Suprapubic skin (tissue), 4 donors: ENCODE results near the gene SLC39A6. TPM values are rescaled to one million over a fixed set of nuclear protein-coding genes. Genes with fewer than 3 reads are reported as not detected.

Source experiments
- DNase-seq, 2 donors: peaks; one replicate each; pipeline ENCODE4 v3.0.0-alpha.2; 2019; ENCODE audit warnings: low spot score in 2 of 2
- H3K27ac ChIP-seq: fragments of 200-600 bp; sonication (generic); one replicate; pipeline ENCODE4 v1.5.1; 2019
- H3K27me3 ChIP-seq: fragments of 200-600 bp; sonication (generic); one replicate; pipeline ENCODE4 v1.5.1; 2019
- H3K36me3 ChIP-seq: fragments of 200-600 bp; sonication (generic); one replicate; pipeline ENCODE4 v1.5.1; 2019
- H3K4me1 ChIP-seq: fragments of 200-600 bp; sonication (generic); one replicate; pipeline ENCODE4 v1.5.1; 2019
- H3K4me3 ChIP-seq: fragments of 200-600 bp; sonication (generic); one replicate; pipeline ENCODE4 v1.5.1; 2019; ENCODE audit warnings: mild to moderate bottlenecking
- H3K9me3 ChIP-seq: fragments of 200-600 bp; sonication (generic); one replicate; pipeline ENCODE4 v1.5.1; 2019
- CTCF ChIP-seq, 2 donors: fragments of 200-600 bp in 1 of 2; fragments of 450-650 bp in 1 of 2; sonication (generic) in 1 of 2; IDR thresholded peaks; one replicate each; pipeline ENCODE4 v1.5.1; 2016 to 2019; ENCODE audit warnings: antibody characterized with exemption in 2 of 2, mild to moderate bottlenecking in 1 of 2, moderate library complexity in 1 of 2
- EP300 ChIP-seq: sonication (generic); formaldehyde crosslinking; IDR thresholded peaks from one replicate; pipeline ENCODE4 v1.6.1; 2017; ENCODE audit warnings: antibody characterized with exemption
- POLR2A ChIP-seq, 2 donors: fragments of 450-650 bp; IDR thresholded peaks; one replicate each; pipeline ENCODE4 v1.6.1; 2017; ENCODE audit warnings: antibody characterized with exemption in 2 of 2, mild to moderate bottlenecking in 2 of 2, moderate library complexity in 2 of 2
- POLR2AphosphoS5 ChIP-seq, 3 donors: sonication (generic); formaldehyde crosslinking; IDR thresholded peaks; one replicate each; pipeline ENCODE4 v1.6.1; 2017; ENCODE audit warnings: antibody characterized with exemption in 3 of 3
- WGBS: methylation state at CpG from one replicate; pipeline ENCODE4 v1.1.5; 2018; 5-methylcytosine and 5-hydroxymethylcytosine counted together
- total RNA-seq, 4 donors: library from RNA; depleted of rRNA; stranded (reverse); fragments of >200 nt; gene quantifications; one replicate each; pipeline ENCODE4 v1.1.0, GENCODE V29; 2016

SLC39A6 gene
- total RNA-seq, 4 donors from 2014 or later = 44.3 to 107 (median 97.8) TPM

GRCh38 chr18:36130039-36130831 lies 1.1 kb upstream of the SLC39A6 start:
- WGBS = 4% methylated on average over 23 of the region's 30 CpGs
- no peak for DNase-seq
- TF ChIP-seq EP300 = no peak
- no peak for TF ChIP-seq POLR2AphosphoS5 (IDR thresholded peaks at IDR 0.05)
- Histone ChIP-seq H3K9me3 (no peaks in the 10 kb centered on the region), H3K27ac (peak overlapping the region; percentile 98), H3K4me1 (peaks cover 41% of the 10 kb centered on the region), H3K36me3 (peaks cover 6% of the 10 kb centered on the region), H3K4me3 (peak overlapping the region; percentile 79), H3K27me3 (no peaks in the 10 kb centered on the region)

- H3K4me1 ChIP-seq = peaks cover 41% of the 10 kb centered on the region
- H3K27ac ChIP-seq = peak overlapping the region; percentile 98
- TF ChIP-seq EP300 (no peak), CTCF (IDR thresholded peaks at IDR 0.05) (no peak), POLR2A (IDR thresholded peaks at IDR 0.05) (peak in 1 of 2 donors; percentile 30), POLR2AphosphoS5 (IDR thresholded peaks at IDR 0.05) (no peak)
- DNase-seq = peak; percentile 80 to 81
- H3K4me3 ChIP-seq = peak overlapping the region; percentile 79
- H3K36me3 ChIP-seq = peaks cover 4% of the 10 kb centered on the region
- WGBS = 0% methylated on average over 8 of the region's 37 CpGs
- no peaks in the 10 kb centered on the region for H3K9me3 ChIP-seq
- no peaks in the 10 kb centered on the region for H3K27me3 ChIP-seq
Observed at GRCh38 chr18:36128907-36129299, 237 bp downstream of the SLC39A6 start.

GRCh38 chr18:36128530-36128870 lies 640 bp downstream of the SLC39A6 start:
- 0% methylated on average over 12 of the region's 12 CpGs for WGBS
- peaks cover 5% of the 10 kb centered on the region for H3K36me3 ChIP-seq
- H3K9me3 ChIP-seq = no peaks in the 10 kb centered on the region
- H3K27me3 ChIP-seq = no peaks in the 10 kb centered on the region
- TF ChIP-seq POLR2AphosphoS5 (IDR thresholded peaks at IDR 0.05) = no peak
- no peak for TF ChIP-seq CTCF (IDR thresholded peaks at IDR 0.05)
- no peak for TF ChIP-seq EP300
- TF ChIP-seq POLR2A (IDR thresholded peaks at IDR 0.05) = no peak
- no peak overlapping the region for H3K27ac ChIP-seq
- H3K4me1 ChIP-seq = peaks cover 41% of the 10 kb centered on the region
- H3K4me3 ChIP-seq = peak overlapping the region; percentile 79
- DNase-seq = no peak

GRCh38 chr18:36127836-36128529 lies 1.2 kb downstream of the SLC39A6 start:
- no peak for TF ChIP-seq CTCF (IDR thresholded peaks at IDR 0.05)
- TF ChIP-seq POLR2AphosphoS5 (IDR thresholded peaks at IDR 0.05) = no peak
- 40% methylated on average over 15 of the region's 15 CpGs for WGBS

GRCh38 chr18:36126668-36127067 lies 2.5 kb downstream of the SLC39A6 start:
- Histone ChIP-seq H3K4me3 (no peak overlapping the region), H3K27me3 (no peaks in the 10 kb centered on the region), H3K4me1 (peaks cover 30% of the 10 kb centered on the region), H3K36me3 (peaks cover 18% of the 10 kb centered on the region), H3K9me3 (no peaks in the 10 kb centered on the region), H3K27ac (no peak overlapping the region)
- WGBS = 93% methylated on average over 8 of the region's 8 CpGs
- no peak for DNase-seq
- TF ChIP-seq EP300 (no peak), POLR2A (IDR thresholded peaks at IDR 0.05) (no peak), POLR2AphosphoS5 (IDR thresholded peaks at IDR 0.05) (no peak), CTCF (IDR thresholded peaks at IDR 0.05) (no peak)

More at GRCh38 chr18:36127836-36128529, 1.2 kb downstream of the SLC39A6 start:
- Histone ChIP-seq H3K27ac (no peak overlapping the region), H3K27me3 (no peaks in the 10 kb centered on the region), H3K36me3 (peaks cover 6% of the 10 kb centered on the region), H3K4me3 (peak overlapping the region; percentile 79), H3K9me3 (no peaks in the 10 kb centered on the region), H3K4me1 (peaks cover 40% of the 10 kb centered on the region)
- DNase-seq = no peak
